Sigmoid colon (tissue), 4 donors: ENCODE data around the gene SAMD4A.

Experiments
- POLR2AphosphoS5 ChIP-seq, 4 donors: sonication (generic); formaldehyde crosslinking; IDR thresholded peaks; one replicate each; pipeline ENCODE4 v1.6.1; 2017; ENCODE audit warnings: antibody characterized with exemption in 4 of 4
- TF ChIP-seq, protein P1 (sequence below), 4 experiments: fragments of 450-650 bp in 3 of 4; fragments of 200-600 bp in 1 of 4; IDR thresholded peaks; one replicate each; pipeline ENCODE4 v1.5.1; 2016 to 2019; ENCODE audit warnings: antibody characterized with exemption in 4 of 4, mild to moderate bottlenecking in 3 of 4, moderate library complexity in 2 of 4

- TF ChIP-seq, protein P1, sequence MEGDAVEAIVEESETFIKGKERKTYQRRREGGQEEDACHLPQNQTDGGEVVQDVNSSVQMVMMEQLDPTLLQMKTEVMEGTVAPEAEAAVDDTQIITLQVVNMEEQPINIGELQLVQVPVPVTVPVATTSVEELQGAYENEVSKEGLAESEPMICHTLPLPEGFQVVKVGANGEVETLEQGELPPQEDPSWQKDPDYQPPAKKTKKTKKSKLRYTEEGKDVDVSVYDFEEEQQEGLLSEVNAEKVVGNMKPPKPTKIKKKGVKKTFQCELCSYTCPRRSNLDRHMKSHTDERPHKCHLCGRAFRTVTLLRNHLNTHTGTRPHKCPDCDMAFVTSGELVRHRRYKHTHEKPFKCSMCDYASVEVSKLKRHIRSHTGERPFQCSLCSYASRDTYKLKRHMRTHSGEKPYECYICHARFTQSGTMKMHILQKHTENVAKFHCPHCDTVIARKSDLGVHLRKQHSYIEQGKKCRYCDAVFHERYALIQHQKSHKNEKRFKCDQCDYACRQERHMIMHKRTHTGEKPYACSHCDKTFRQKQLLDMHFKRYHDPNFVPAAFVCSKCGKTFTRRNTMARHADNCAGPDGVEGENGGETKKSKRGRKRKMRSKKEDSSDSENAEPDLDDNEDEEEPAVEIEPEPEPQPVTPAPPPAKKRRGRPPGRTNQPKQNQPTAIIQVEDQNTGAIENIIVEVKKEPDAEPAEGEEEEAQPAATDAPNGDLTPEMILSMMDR (IDR thresholded peaks at IDR 0.05): no peak
- no peak for TF ChIP-seq POLR2AphosphoS5 (IDR thresholded peaks at IDR 0.05)
Observed at GRCh38 chr14:54761835-54762234, 194.9 kb downstream of the SAMD4A start.
